SHP77 treated with DMSO at 0.1 percent for 48 hours (cell line): Measurements from ENCODE around the gene SIM2.

Experiments
- DNase-seq: peaks from one replicate; lab custom pipeline; 2025; lab: John Stamatoyannopoulos, UW

Gene SIM2

GRCh38 chr21:36710729-36711048 lies 11.8 kb downstream of the SIM2 start:
- no peak for DNase-seq

- no peak for DNase-seq
Measured at GRCh38 chr21:36713746-36714145, 14.8 kb downstream of the SIM2 start.

- no peak for DNase-seq
Measured at GRCh38 chr21:36716387-36716786, 17.5 kb downstream of the SIM2 start.

GRCh38 chr21:36716836-36717235 lies 17.9 kb downstream of the SIM2 start:
- DNase-seq, result no peak

GRCh38 chr21:36717976-36718375 lies 19.1 kb downstream of the SIM2 start:
- no peak for DNase-seq

- no peak for DNase-seq
Measured at GRCh38 chr21:36718951-36719501, 20.1 kb downstream of the SIM2 start.

- DNase-seq, result no peak
Measured at GRCh38 chr21:36719614-36720013, 20.7 kb downstream of the SIM2 start.

- DNase-seq, result no peak
Measured at GRCh38 chr21:36721817-36722216, 22.9 kb downstream of the SIM2 start.

- DNase-seq, result no peak
Measured at GRCh38 chr21:36722370-36723368, 23.8 kb downstream of the SIM2 start.

- DNase-seq, result no peak
Measured at GRCh38 chr21:36723371-36723881, 24.5 kb downstream of the SIM2 start.

- DNase-seq, result no peak
Measured at GRCh38 chr21:36724660-36725059, 25.7 kb downstream of the SIM2 start.

GRCh38 chr21:36725793-36726386 lies 27.0 kb downstream of the SIM2 start:
- DNase-seq, result no peak

GRCh38 chr21:36727866-36728265 lies 29.0 kb downstream of the SIM2 start:
- no peak for DNase-seq

- no peak for DNase-seq
Measured at GRCh38 chr21:36728371-36729111, 29.6 kb downstream of the SIM2 start.

GRCh38 chr21:36729310-36729970 lies 30.5 kb downstream of the SIM2 start:
- no peak for DNase-seq

- no peak for DNase-seq
Measured at GRCh38 chr21:36730291-36731281, 31.7 kb downstream of the SIM2 start.

GRCh38 chr21:36732217-36732616 lies 33.3 kb downstream of the SIM2 start:
- no peak for DNase-seq

- no peak for DNase-seq
Measured at GRCh38 chr21:36732761-36733160, 33.8 kb downstream of the SIM2 start.

- no peak for DNase-seq
Measured at GRCh38 chr21:36733857-36734256, 34.9 kb downstream of the SIM2 start.
